Stimulated activated CD8-positive, alpha-beta memory T cell treated with anti-CD3 and anti-CD28 coated beads, Interleukin-7, amount 100 ng/mL, for 24 hours (primary cell): Measurements from ENCODE around the gene PHF11.
"Not testable (repeated sequence)": the region's sequence is repeated elsewhere in the genome, so short reads cannot be mapped to it uniquely, and the experiment has no call there.

Source experiments
- DNase-seq: peaks from one replicate; pipeline ENCODE4 v3.0.0-alpha.2; 2020; ENCODE audit warnings: low read depth

The PHF11 gene

GRCh38 chr13:49546561-49546960, 50.8 kb downstream of the PHF11 start:
- no peak for DNase-seq

GRCh38 chr13:49549289-49549688, 53.5 kb downstream of the PHF11 start:
- no peak for DNase-seq

- no peak for DNase-seq
These were observed 55.3 kb downstream of the PHF11 start for GRCh38 chr13:49550942-49551644.

- no peak for DNase-seq
These were observed 58.1 kb downstream of the PHF11 start for GRCh38 chr13:49553888-49554287.

- DNase-seq: no peak
These were observed 58.6 kb downstream of the PHF11 start for GRCh38 chr13:49554387-49554786.

GRCh38 chr13:49559006-49559405, 63.3 kb downstream of the PHF11 start:
- no peak for DNase-seq

- DNase-seq: no peak
These were observed 64.7 kb downstream of the PHF11 start for GRCh38 chr13:49560270-49561061.

- DNase-seq: no peak
These were observed 65.3 kb downstream of the PHF11 start for GRCh38 chr13:49561062-49561410.

- DNase-seq: no peak
These were observed 67.8 kb downstream of the PHF11 start for GRCh38 chr13:49563516-49563915.

- not testable (repeated sequence) for DNase-seq
These were observed 69.7 kb downstream of the PHF11 start for GRCh38 chr13:49565461-49565860.

GRCh38 chr13:49566461-49566860, 70.7 kb downstream of the PHF11 start:
- DNase-seq: no peak

- DNase-seq: no peak
These were observed 71.7 kb downstream of the PHF11 start for GRCh38 chr13:49567491-49567890.

- DNase-seq: no peak
These were observed 74.4 kb downstream of the PHF11 start for GRCh38 chr13:49569993-49570689.

- no peak for DNase-seq
These were observed 75.8 kb downstream of the PHF11 start for GRCh38 chr13:49571299-49572240.
